Endothelial cell of umbilical vein (primary cell): ENCODE measurements around the gene LPCAT3. TPM values are rescaled to one million over a fixed set of nuclear protein-coding genes. Genes with fewer than 3 reads are reported as not detected.

Experiments used
- BruUV-seq: library from RNA; stranded (reverse); fragments of 400-500 nt; replicated peaks from 2 replicates; lab custom pipeline; 2021; lab: Mats Ljungman, UMichigan
- CTCF ChIA-PET: fragments of 300-600, 350-600 bp; sonication (Branson Sonifier 250); formaldehyde crosslinking; loops from one replicate; lab custom pipeline; 2021; ENCODE audit warnings: antibody characterized with exemption, inconsistent platforms; lab: Charles Lee
- POLR2A ChIA-PET: fragments of 300-600, 350-600 bp; sonication (Branson Sonifier 250); formaldehyde crosslinking; loops from one replicate; lab custom pipeline; 2021; ENCODE audit warnings: antibody characterized with exemption, inconsistent platforms; lab: Charles Lee
- DNase-seq: peaks from one replicate; pipeline ENCODE4 v3.0.0-alpha.2; 2011; ENCODE audit warnings: low read depth, low spot score
- FAIRE-seq: peaks from 2 replicates; lab custom pipeline; 2011; peaks lifted over from hg19 to GRCh38; lab: Jason Lieb, UNC
- H2AFZ ChIP-seq: 2 replicates; pipeline ENCODE4 v1.6.0; 2012; ENCODE audit warnings: low read depth, low read length, control low read depth, inconsistent platforms
- H3K27ac ChIP-seq: 2 replicates; pipeline ENCODE4 v1.5.1; 2011; ENCODE audit warnings: low read depth, mild to moderate bottlenecking, control low read depth, low read length, moderate library complexity; ENCODE audit not compliant: insufficient read depth
- H3K27me3 ChIP-seq, 2 experiments: 2 replicates each; pipeline versions ENCODE4 v1.6.0 to v1.6.1; 2011; ENCODE audit warnings: low read length in 2 of 2, mixed read lengths in 1 of 2; ENCODE audit not compliant: control insufficient read depth in 2 of 2, insufficient read depth in 2 of 2
- H3K36me3 ChIP-seq, 2 experiments: 2 replicates in 1 of 2; 3 replicates in 1 of 2; pipeline ENCODE4 v1.5.1; 2011; ENCODE audit warnings: low read length in 2 of 2, mild to moderate bottlenecking in 1 of 2, moderate library complexity in 1 of 2; ENCODE audit not compliant: control insufficient read depth in 2 of 2, insufficient read depth in 2 of 2; ENCODE audit errors: extremely low read depth in 1 of 2
- H3K4me1 ChIP-seq: 3 replicates; pipeline ENCODE4 v1.5.1; 2011; ENCODE audit warnings: mild to moderate bottlenecking, low read length; ENCODE audit not compliant: control insufficient read depth, insufficient read depth; ENCODE audit errors: extremely low read depth
- H3K4me2 ChIP-seq: 2 replicates; pipeline ENCODE4 v1.6.1; 2011; ENCODE audit warnings: low read length, control low read depth, mixed read lengths; ENCODE audit not compliant: insufficient read depth
- H3K4me3 ChIP-seq, 3 experiments: fragments of 200-600 bp in 1 of 3; sonication (generic), shearing (Covaris generic) in 1 of 3; replicated peaks in 1 of 3; 2 replicates each; pipeline ENCODE4 v1.5.1; 2011 to 2016; ENCODE audit warnings: control low read depth in 3 of 3, low read length in 3 of 3, mild to moderate bottlenecking in 2 of 3, inconsistent platforms in 1 of 3, low read depth in 1 of 3, moderate library complexity in 1 of 3; ENCODE audit not compliant: insufficient read depth in 1 of 3
- H3K79me2 ChIP-seq: 2 replicates; pipeline ENCODE4 v1.6.0; 2012; ENCODE audit warnings: low read length, inconsistent platforms; ENCODE audit not compliant: control insufficient read depth, insufficient read depth
- H3K9ac ChIP-seq: replicated peaks from 2 replicates; pipeline ENCODE3; 2011; ENCODE audit warnings: low read length, control low read depth; ENCODE audit not compliant: insufficient read depth; ENCODE audit errors: extremely low read depth
- H3K9me1 ChIP-seq: replicated peaks from 3 replicates; pipeline ENCODE4 v1.6.0; 2011; ENCODE audit warnings: mild to moderate bottlenecking, low read length; ENCODE audit not compliant: control insufficient read depth, insufficient read depth; ENCODE audit errors: extremely low read depth
- H3K9me3 ChIP-seq: replicated peaks from 2 replicates; pipeline ENCODE4 v1.5.1; 2012; ENCODE audit warnings: low read length, inconsistent platforms; ENCODE audit not compliant: control insufficient read depth, insufficient read depth
- H4K20me1 ChIP-seq: replicated peaks from 2 replicates; pipeline ENCODE3; 2011; ENCODE audit warnings: mild to moderate bottlenecking, low read length; ENCODE audit not compliant: control insufficient read depth, insufficient read depth; ENCODE audit errors: extremely low read depth
- CTCF ChIP-seq, 2 donors: IDR thresholded peaks; 1 replicate in 1 of 2; 2 replicates in 1 of 2; pipeline ENCODE4 v1.5.1; 2011; ENCODE audit warnings: low read length in 2 of 2, mild to moderate bottlenecking in 2 of 2, moderate library complexity in 2 of 2, control low read depth in 1 of 2, inconsistent platforms in 1 of 2, low read depth in 1 of 2; ENCODE audit not compliant: insufficient read depth in 1 of 2; ENCODE audit errors: extremely low read depth in 1 of 2
- EZH2 ChIP-seq: IDR thresholded peaks from 2 replicates; pipeline ENCODE4 v1.6.1; 2012; ENCODE audit warnings: borderline replicate concordance, low read depth, mild to moderate bottlenecking, moderate library complexity, low read length, inconsistent platforms; ENCODE audit not compliant: severe bottlenecking
- FOS ChIP-seq: IDR thresholded peaks from 2 replicates; pipeline ENCODE4 v1.6.1; 2011; ENCODE audit warnings: mild to moderate bottlenecking, low read length, moderate library complexity, borderline replicate concordance; ENCODE audit not compliant: insufficient read depth
- GATA2 ChIP-seq: IDR thresholded peaks from 2 replicates; pipeline ENCODE4 v1.7.0; 2011; ENCODE audit warnings: low read depth, mild to moderate bottlenecking, moderate library complexity, mixed read lengths, low read length; ENCODE audit not compliant: insufficient read length, insufficient read depth
- JUN ChIP-seq: IDR thresholded peaks from 2 replicates; pipeline ENCODE4 v1.6.1; 2011; ENCODE audit warnings: borderline replicate concordance, low read depth; ENCODE audit not compliant: insufficient read length, insufficient read depth
- MAX ChIP-seq: IDR thresholded peaks from 2 replicates; pipeline ENCODE4 v1.6.1; 2011; ENCODE audit not compliant: insufficient read depth, insufficient read length
- MYC ChIP-seq: IDR thresholded peaks from one replicate; pipeline ENCODE4 v1.6.1; 2011; ENCODE audit warnings: mild to moderate bottlenecking, low read depth, low read length
- POLR2A ChIP-seq: IDR thresholded peaks from 2 replicates; pipeline ENCODE4 v1.6.1; 2012; ENCODE audit warnings: low read depth, mild to moderate bottlenecking, control low read depth, low read length
- POLR2AphosphoS5 ChIP-seq: IDR thresholded peaks from 2 replicates; pipeline ENCODE4 v1.6.1; 2012; ENCODE audit warnings: low read depth, mild to moderate bottlenecking, control low read depth, low read length, moderate library complexity; ENCODE audit not compliant: insufficient read depth
- dilution Hi-C: fragments of 300-500 bp; cut with MboI; formaldehyde crosslinking; loops from one replicate; pipeline ENCODE4 v1.15.0; 2019; ENCODE audit warnings: low sequenced_read_pairs; ENCODE audit not compliant: extremely low pct_ligation_motif_present
- intact Hi-C: fragments of 100-400 bp; cut with micrococcal nuclease; formaldehyde crosslinking; loops from one replicate; pipeline ENCODE4 v1.10.0; 2022
- polyA plus RNA-seq, 4 experiments: library from polyadenylated mRNA; depleted of rRNA in 3 of 4; stranded (reverse) in 3 of 4; unstranded in 1 of 4; fragments of >200 nt; gene quantifications; 2 replicates each; pipeline versions ENCODE4 v1.2.1 to v1.2.3, GENCODE V29; 2011 to 2012; ENCODE audit warnings: missing spikeins in 1 of 4
- total RNA-seq: library from RNA; stranded (reverse); gene quantifications from 2 replicates; pipeline ENCODE4 v1.2.3, GENCODE V29; 2021

Gene LPCAT3
- total and polyA plus RNA-seq, 2 donors (not counting 3 experiments of a cell fraction or from before 2014, with no cell fraction given) = 29.5 to 36.0 TPM

- intact Hi-C loops = no loop called here
- ChIA-PET POLR2A (no interaction called here), CTCF (no interaction called here)
- Histone ChIP-seq H3K4me2 (no peak overlapping the region), H3K9me3 (no peaks in the 10 kb centered on the region), H2AFZ (no peak overlapping the region), H3K9me1 (no peaks in the 10 kb centered on the region), H3K36me3 (no peaks in the 10 kb centered on the region), H3K4me1 (no peaks in the 10 kb centered on the region), H4K20me1 (no peaks in the 10 kb centered on the region), H3K27me3 (peaks cover 5 to 8% of the 10 kb centered on the region in 2 experiments), H3K4me3 (no peak overlapping the region), H3K27ac (no peak overlapping the region), H3K79me2 (no peaks in the 10 kb centered on the region), H3K9ac (no peak overlapping the region)
- TF ChIP-seq POLR2A (no peak), FOS (no peak), MYC (no peak), EZH2 (no peak), JUN (no peak), CTCF (IDR thresholded peaks at IDR 0.05; ENCODE audit: extremely low read depth in 1 of 2, insufficient read depth in 1 of 2, low read depth in 1 of 2, low read length in 2 of 2) (no peak), GATA2 (no peak), MAX (no peak), POLR2AphosphoS5 (no peak)
- BruUV-seq = no TSS peak
- no peak for FAIRE-seq
- no peak for DNase-seq
- dilution Hi-C loops = no loop called here
Observed at GRCh38 chr12:7035463-7035862, 17.2 kb upstream of the LPCAT3 start.
